Measurements from ENCODE around the gene ATP13A3.
A peak's percentile ranks its signal among the peaks of the same experiment; 100 is the strongest.

ATP13A3 gene

GRCh38 chr3:194462936-194463335 lies 23.9 kb downstream of the ATP13A3 start:
- ATAC-seq: no peak
- TF ChIP-seq TCF4 (CRISPR knock-in tag; IDR thresholded peaks at IDR 0.05; ENCODE audit: borderline replicate concordance) (no peak), SNAI2 (CRISPR knock-in tag; IDR thresholded peaks at IDR 0.05) (no peak), PATZ1 (CRISPR knock-in tag; IDR thresholded peaks at IDR 0.05; ENCODE audit: borderline replicate concordance) (no peak), PPARA (CRISPR knock-in tag; IDR thresholded peaks at IDR 0.05; ENCODE audit: borderline replicate concordance) (no peak), GLIS3 (CRISPR knock-in tag; IDR thresholded peaks at IDR 0.05) (no peak), ZFP3 (CRISPR knock-in tag; IDR thresholded peaks at IDR 0.05) (no peak)
- TF ChIP-seq, protein P1, sequence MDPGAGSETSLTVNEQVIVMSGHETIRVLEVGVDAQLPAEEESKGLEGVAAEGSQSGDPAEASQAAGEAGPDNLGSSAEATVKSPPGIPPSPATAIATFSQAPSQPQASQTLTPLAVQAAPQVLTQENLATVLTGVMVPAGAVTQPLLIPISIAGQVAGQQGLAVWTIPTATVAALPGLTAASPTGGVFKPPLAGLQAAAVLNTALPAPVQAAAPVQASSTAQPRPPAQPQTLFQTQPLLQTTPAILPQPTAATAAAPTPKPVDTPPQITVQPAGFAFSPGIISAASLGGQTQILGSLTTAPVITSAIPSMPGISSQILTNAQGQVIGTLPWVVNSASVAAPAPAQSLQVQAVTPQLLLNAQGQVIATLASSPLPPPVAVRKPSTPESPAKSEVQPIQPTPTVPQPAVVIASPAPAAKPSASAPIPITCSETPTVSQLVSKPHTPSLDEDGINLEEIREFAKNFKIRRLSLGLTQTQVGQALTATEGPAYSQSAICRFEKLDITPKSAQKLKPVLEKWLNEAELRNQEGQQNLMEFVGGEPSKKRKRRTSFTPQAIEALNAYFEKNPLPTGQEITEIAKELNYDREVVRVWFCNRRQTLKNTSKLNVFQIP (CRISPR knock-in tag; IDR thresholded peaks at IDR 0.05; ENCODE audit: borderline replicate concordance, low read depth): no peak

GRCh38 chr3:194460566-194460965 lies 26.2 kb downstream of the ATP13A3 start:
- no peak for ATAC-seq
- TF ChIP-seq ARNTL (CRISPR knock-in tag; IDR thresholded peaks at IDR 0.05; ENCODE audit: borderline replicate concordance, low read depth) (no peak), RARB (CRISPR knock-in tag; IDR thresholded peaks at IDR 0.05) (no peak), ZC3H10 (CRISPR knock-in tag; IDR thresholded peaks at IDR 0.05) (no peak), SNAI2 (CRISPR knock-in tag; IDR thresholded peaks at IDR 0.05) (no peak), BACH2 (CRISPR knock-in tag; IDR thresholded peaks at IDR 0.05; ENCODE audit: borderline replicate concordance) (no peak), CSDC2 (CRISPR knock-in tag; IDR thresholded peaks at IDR 0.05) (no peak), TOX (CRISPR knock-in tag; IDR thresholded peaks at IDR 0.05; ENCODE audit: borderline replicate concordance) (no peak), GLIS3 (CRISPR knock-in tag; IDR thresholded peaks at IDR 0.05) (no peak), ZFP30 (CRISPR knock-in tag; IDR thresholded peaks at IDR 0.05) (no peak), ZNF8 (CRISPR knock-in tag; IDR thresholded peaks at IDR 0.05) (no peak)
- TF ChIP-seq, protein P2, sequence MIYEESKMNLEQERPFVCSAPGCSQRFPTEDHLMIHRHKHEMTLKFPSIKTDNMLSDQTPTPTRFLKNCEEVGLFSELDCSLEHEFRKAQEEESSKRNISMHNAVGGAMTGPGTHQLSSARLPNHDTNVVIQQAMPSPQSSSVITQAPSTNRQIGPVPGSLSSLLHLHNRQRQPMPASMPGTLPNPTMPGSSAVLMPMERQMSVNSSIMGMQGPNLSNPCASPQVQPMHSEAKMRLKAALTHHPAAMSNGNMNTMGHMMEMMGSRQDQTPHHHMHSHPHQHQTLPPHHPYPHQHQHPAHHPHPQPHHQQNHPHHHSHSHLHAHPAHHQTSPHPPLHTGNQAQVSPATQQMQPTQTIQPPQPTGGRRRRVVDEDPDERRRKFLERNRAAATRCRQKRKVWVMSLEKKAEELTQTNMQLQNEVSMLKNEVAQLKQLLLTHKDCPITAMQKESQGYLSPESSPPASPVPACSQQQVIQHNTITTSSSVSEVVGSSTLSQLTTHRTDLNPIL (CRISPR knock-in tag; IDR thresholded peaks at IDR 0.05; ENCODE audit: low read depth): no peak
- TF ChIP-seq, protein P3, sequence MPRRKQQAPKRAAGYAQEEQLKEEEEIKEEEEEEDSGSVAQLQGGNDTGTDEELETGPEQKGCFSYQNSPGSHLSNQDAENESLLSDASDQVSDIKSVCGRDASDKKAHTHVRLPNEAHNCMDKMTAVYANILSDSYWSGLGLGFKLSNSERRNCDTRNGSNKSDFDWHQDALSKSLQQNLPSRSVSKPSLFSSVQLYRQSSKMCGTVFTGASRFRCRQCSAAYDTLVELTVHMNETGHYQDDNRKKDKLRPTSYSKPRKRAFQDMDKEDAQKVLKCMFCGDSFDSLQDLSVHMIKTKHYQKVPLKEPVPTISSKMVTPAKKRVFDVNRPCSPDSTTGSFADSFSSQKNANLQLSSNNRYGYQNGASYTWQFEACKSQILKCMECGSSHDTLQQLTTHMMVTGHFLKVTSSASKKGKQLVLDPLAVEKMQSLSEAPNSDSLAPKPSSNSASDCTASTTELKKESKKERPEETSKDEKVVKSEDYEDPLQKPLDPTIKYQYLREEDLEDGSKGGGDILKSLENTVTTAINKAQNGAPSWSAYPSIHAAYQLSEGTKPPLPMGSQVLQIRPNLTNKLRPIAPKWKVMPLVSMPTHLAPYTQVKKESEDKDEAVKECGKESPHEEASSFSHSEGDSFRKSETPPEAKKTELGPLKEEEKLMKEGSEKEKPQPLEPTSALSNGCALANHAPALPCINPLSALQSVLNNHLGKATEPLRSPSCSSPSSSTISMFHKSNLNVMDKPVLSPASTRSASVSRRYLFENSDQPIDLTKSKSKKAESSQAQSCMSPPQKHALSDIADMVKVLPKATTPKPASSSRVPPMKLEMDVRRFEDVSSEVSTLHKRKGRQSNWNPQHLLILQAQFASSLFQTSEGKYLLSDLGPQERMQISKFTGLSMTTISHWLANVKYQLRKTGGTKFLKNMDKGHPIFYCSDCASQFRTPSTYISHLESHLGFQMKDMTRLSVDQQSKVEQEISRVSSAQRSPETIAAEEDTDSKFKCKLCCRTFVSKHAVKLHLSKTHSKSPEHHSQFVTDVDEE (CRISPR knock-in tag; IDR thresholded peaks at IDR 0.05): no peak
- TF ChIP-seq, protein P1 (CRISPR knock-in tag; IDR thresholded peaks at IDR 0.05; ENCODE audit: borderline replicate concordance, low read depth): no peak

GRCh38 chr3:194458131-194458530 lies 28.7 kb downstream of the ATP13A3 start:
- ATAC-seq: peak; percentile 44; the same call in 1 of the 3 replicates
- TF ChIP-seq RARB (CRISPR knock-in tag; IDR thresholded peaks at IDR 0.05) (no peak), TOX (CRISPR knock-in tag; IDR thresholded peaks at IDR 0.05; ENCODE audit: borderline replicate concordance) (no peak), ZFP30 (CRISPR knock-in tag; IDR thresholded peaks at IDR 0.05) (no peak), ESRRG (CRISPR knock-in tag; IDR thresholded peaks at IDR 0.05) (no peak), BACH2 (CRISPR knock-in tag; IDR thresholded peaks at IDR 0.05; ENCODE audit: borderline replicate concordance) (no peak), OSR1 (CRISPR knock-in tag; IDR thresholded peaks at IDR 0.05) (no peak), ZC3H10 (CRISPR knock-in tag; IDR thresholded peaks at IDR 0.05) (no peak), ZNF8 (CRISPR knock-in tag; IDR thresholded peaks at IDR 0.05) (no peak), GLIS3 (CRISPR knock-in tag; IDR thresholded peaks at IDR 0.05) (no peak), TCF4 (CRISPR knock-in tag; IDR thresholded peaks at IDR 0.05; ENCODE audit: borderline replicate concordance) (no peak), ISL1 (CRISPR knock-in tag; IDR thresholded peaks at IDR 0.05) (no peak), PPARA (CRISPR knock-in tag; IDR thresholded peaks at IDR 0.05; ENCODE audit: borderline replicate concordance) (no peak), CSRNP3 (CRISPR knock-in tag; IDR thresholded peaks at IDR 0.05) (no peak)
- TF ChIP-seq, protein P3 (CRISPR knock-in tag; IDR thresholded peaks at IDR 0.05): no peak
- TF ChIP-seq, protein P1 (CRISPR knock-in tag; IDR thresholded peaks at IDR 0.05; ENCODE audit: borderline replicate concordance, low read depth): no peak
